Type B pancreatic cell (in vitro differentiated cells): ENCODE measurements around the gene CCNYL1. TPM values are rescaled to one million over a fixed set of nuclear protein-coding genes. Genes with fewer than 3 reads are reported as not detected.

ENCODE experiments used
- DNase-seq: peaks from one replicate; pipeline ENCODE4 v3.0.0; 2021; ENCODE audit warnings: mixed read lengths; ENCODE audit not compliant: unreplicated experiment; ENCODE audit errors: extremely low spot score
- H3K27ac Mint-ChIP-seq: 2 replicates; pipeline ENCODE4 v1.8.0; 2021; ENCODE audit warnings: mild to moderate bottlenecking, mixed read lengths
- H3K27me3 Mint-ChIP-seq: 2 replicates; pipeline ENCODE4 v1.8.0; 2021; ENCODE audit warnings: mixed read lengths
- H3K36me3 Mint-ChIP-seq: 2 replicates; pipeline ENCODE4 v1.8.0; 2021; ENCODE audit warnings: mixed read lengths
- H3K4me1 Mint-ChIP-seq: one replicate; pipeline ENCODE4 v1.8.0; 2021; ENCODE audit warnings: mixed read lengths; ENCODE audit not compliant: unreplicated experiment
- H3K4me3 Mint-ChIP-seq: 2 replicates; pipeline ENCODE4 v1.8.0; 2021; ENCODE audit warnings: mild to moderate bottlenecking, mixed read lengths
- H3K9me3 Mint-ChIP-seq: 2 replicates; pipeline ENCODE4 v1.8.0; 2021; ENCODE audit warnings: mixed read lengths
- total RNA-seq: library from RNA; stranded (reverse); gene quantifications from 2 replicates; pipeline ENCODE4 v1.2.1, GENCODE V29; 2021; ENCODE audit warnings: low replicate concordance
- TF ChIP-seq, protein P1 (sequence below): fragments of 200-600 bp; sonication (generic); conservative IDR thresholded peaks from 2 replicates; pipeline ENCODE4 v1.5.0; 2021; ENCODE audit warnings: antibody characterized with exemption, mild to moderate bottlenecking

CCNYL1 gene
- total RNA-seq, 1 donor from 2014 or later = 20.8 TPM

DNA sequence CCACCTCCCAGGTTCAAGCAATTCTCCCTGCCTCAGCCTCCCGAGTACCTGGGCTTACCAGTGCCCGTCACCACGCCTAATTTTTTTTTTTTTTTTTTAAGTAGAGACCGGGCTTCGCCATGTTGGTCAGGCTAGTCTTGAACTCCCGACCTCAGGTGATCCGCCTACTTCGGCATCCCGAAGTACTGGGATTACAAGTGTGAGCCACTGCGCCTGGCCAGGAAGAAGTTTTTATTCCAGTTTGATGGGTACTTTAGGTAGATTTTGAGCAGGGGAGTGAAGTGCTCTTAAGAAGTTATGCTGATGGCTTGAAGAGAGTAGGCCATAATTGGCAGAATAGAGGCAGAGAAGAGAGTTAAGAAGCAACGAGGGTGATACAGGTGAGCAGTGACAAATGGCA is 33.0 kb downstream of the CCNYL1 start:
- Mint-ChIP-seq H3K4me1 (peaks cover 11% of the 10 kb centered on the region), H3K27ac (no peak overlapping the region), H3K4me3 (no peak overlapping the region), H3K36me3 (peaks cover 13% of the 10 kb centered on the region), H3K27me3 (no peaks in the 10 kb centered on the region), H3K9me3 (no peaks in the 10 kb centered on the region)
- no peak for DNase-seq
- TF ChIP-seq, protein P1, sequence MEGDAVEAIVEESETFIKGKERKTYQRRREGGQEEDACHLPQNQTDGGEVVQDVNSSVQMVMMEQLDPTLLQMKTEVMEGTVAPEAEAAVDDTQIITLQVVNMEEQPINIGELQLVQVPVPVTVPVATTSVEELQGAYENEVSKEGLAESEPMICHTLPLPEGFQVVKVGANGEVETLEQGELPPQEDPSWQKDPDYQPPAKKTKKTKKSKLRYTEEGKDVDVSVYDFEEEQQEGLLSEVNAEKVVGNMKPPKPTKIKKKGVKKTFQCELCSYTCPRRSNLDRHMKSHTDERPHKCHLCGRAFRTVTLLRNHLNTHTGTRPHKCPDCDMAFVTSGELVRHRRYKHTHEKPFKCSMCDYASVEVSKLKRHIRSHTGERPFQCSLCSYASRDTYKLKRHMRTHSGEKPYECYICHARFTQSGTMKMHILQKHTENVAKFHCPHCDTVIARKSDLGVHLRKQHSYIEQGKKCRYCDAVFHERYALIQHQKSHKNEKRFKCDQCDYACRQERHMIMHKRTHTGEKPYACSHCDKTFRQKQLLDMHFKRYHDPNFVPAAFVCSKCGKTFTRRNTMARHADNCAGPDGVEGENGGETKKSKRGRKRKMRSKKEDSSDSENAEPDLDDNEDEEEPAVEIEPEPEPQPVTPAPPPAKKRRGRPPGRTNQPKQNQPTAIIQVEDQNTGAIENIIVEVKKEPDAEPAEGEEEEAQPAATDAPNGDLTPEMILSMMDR = no peak

DNA sequence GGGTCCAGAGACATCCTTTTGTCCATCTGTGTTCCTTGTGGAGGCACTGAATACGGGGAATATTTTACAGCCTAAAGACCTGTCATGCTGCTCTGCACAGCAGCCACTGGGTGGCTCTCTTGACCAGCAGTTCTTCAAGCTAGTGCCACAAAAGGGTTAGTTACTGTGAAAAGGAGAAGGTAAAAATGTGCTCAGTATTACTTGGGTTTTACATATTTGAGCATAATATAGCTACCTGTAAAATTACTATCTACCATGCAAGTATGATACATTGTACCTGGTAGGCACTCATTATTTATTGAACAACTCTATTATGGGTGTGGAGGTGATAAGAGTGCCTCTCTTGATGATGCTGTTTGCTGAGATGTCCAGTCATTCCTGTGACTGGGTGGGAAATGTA is 34.7 kb downstream of the CCNYL1 start:
- TF ChIP-seq, protein P1 = peak; percentile 97
- peaks cover 8% of the 10 kb centered on the region for H3K36me3 Mint-ChIP-seq
- H3K4me3 Mint-ChIP-seq = no peak overlapping the region
- no peak for DNase-seq
- no peaks in the 10 kb centered on the region for H3K27me3 Mint-ChIP-seq
- peak overlapping the region; percentile 44 for H3K27ac Mint-ChIP-seq
- peaks cover 22% of the 10 kb centered on the region for H3K4me1 Mint-ChIP-seq
- H3K9me3 Mint-ChIP-seq = no peaks in the 10 kb centered on the region

DNA sequence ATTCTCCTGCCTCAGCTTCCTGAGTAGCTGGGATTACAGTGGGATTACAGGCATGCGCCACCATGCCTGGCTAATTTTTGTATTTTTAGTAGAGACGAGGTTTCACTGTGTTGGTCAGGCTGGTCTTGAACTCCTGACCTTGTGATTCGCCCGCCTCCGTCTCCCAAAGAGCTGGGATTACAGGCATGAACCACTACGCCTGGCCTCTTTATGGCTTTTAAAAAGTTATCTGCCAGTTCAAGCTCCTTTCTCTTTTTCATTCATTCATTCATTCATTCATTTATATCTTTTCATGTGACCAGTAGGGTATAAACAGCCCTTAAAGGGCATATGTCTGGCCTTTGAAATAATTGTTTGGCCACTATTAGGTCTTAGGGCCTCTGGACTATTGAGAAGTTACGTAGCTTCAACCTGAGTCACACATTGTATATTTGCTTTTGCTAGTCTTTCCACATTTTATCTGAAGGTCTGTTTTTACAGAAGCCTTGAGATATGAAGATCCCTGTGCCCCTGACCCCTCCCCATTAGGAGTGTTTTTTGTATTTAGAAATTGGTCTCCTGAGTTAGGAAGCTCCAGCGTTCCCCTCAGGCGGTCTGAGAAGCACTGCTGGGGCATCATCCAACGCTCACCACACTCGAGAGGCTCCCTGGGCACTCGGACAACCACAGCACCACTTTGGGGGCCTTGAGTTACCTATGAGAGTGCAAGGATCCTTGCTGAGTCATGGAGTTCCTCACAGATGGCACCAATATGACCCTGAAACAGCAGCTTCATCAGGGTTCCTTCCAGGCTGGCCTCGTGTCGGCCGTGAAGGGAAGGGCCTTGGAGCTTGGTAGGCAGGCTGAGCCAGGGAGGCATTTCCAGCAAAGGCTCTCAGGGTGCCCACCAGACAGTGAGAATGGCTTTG is 36.5 kb downstream of the CCNYL1 start:
- Mint-ChIP-seq H3K27ac (peak overlapping the region; percentile 62), H3K36me3 (peaks cover 5% of the 10 kb centered on the region), H3K27me3 (no peaks in the 10 kb centered on the region), H3K9me3 (no peaks in the 10 kb centered on the region), H3K4me3 (no peak overlapping the region), H3K4me1 (peaks cover 22% of the 10 kb centered on the region)
- DNase-seq = no peak
- TF ChIP-seq, protein P1 = no peak

DNA sequence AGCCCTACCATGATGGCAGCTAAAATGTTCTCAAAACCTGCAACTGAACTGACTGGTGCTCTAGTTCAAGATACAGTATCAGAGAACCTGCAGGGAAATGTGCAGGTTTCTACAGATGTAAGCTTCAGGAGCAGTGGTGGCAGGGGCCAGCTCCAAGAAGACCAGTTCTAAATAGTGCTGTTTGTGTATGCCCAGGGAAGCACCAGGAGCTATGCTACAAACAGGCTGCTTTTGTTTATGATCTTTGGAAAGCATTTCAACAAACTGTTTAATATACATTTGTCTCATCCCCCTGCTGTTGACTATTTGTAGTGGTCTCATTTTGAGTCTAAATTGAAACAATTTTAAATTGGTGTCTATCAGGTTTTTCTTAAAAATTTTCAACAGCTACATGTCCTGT is 37.6 kb downstream of the CCNYL1 start:
- Mint-ChIP-seq H3K27ac (no peak overlapping the region), H3K4me1 (peaks cover 22% of the 10 kb centered on the region), H3K36me3 (peaks cover 7% of the 10 kb centered on the region), H3K4me3 (no peak overlapping the region), H3K27me3 (no peaks in the 10 kb centered on the region), H3K9me3 (no peaks in the 10 kb centered on the region)
- TF ChIP-seq, protein P1 = peak; percentile 50
- no peak for DNase-seq

DNA sequence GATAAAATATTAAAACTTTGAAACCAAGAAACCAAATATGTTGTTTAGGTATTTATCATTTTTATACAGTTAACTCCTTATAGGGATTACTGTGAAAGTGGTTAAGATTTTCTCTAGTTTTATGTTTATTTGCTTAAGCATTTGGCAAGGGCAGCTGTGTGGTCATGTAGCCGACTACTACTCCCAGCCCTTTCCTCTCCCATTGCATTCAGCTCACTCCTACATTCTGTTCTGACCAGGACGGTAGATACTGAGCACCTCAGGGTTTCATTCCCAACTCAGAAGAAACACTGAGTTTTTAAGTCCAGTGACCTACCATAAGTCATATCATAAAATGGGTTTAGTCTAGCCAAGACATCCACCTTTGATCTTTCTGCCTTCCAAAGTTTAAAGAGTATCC is 38.4 kb downstream of the CCNYL1 start:
- Mint-ChIP-seq H3K4me1 (peaks cover 22% of the 10 kb centered on the region), H3K27me3 (no peaks in the 10 kb centered on the region), H3K36me3 (peaks cover 8% of the 10 kb centered on the region), H3K27ac (no peak overlapping the region), H3K9me3 (no peaks in the 10 kb centered on the region), H3K4me3 (no peak overlapping the region)
- TF ChIP-seq, protein P1 = no peak
- no peak for DNase-seq
